Activated T-helper 9 cell treated with anti-CD3 and anti-CD28 coated beads, Interleukin-2, amount 50 U/mL, for 16 hours (primary cell): ENCODE measurements around the gene SSR3.
"Not testable (repeated sequence)": the region's sequence is repeated elsewhere in the genome, so short reads cannot be mapped to it uniquely, and the experiment has no call there.

Experiments used
- DNase-seq: peaks from one replicate; pipeline ENCODE4 v3.0.0-alpha.2; 2020; ENCODE audit warnings: low read depth

Gene SSR3

DNA sequence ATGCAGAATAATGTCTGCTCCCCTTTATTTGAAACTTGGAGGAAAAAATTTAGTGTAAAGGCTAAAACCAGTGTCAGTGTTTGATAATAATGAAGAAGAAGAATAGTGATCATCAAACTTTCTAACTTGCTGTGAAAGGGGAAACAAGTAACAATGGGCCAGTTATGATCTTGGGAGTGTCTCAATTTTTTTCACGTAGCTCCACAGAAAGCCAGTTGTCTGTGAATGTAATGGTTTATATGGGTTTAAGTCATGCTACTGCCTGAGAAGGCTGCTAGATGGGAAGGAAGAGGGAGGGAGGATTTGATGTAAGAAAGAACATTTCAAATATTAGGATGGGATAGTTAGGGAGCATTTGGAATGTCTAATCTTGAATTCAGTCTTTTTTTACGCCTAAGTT is 21.1 kb upstream of the SSR3 start:
- no peak for DNase-seq

DNA sequence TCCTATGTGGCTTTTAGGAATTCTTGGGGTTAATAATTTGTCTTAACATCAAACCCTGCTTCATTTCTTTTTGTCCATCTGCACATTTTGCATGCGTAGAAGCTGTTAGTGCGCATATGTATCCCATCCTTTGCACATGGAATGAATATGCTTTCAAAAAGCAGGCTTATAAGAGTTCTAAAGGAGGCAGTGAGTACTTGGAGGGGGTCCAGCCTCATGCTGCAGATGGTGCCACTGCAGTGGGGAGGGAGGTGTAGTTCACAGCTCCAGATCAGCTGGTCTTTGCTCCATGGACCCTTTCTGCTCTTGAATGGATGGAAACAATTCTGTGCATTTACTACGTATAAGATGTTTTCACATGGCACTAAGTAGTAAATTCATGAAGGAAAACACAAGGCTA is 20.7 kb upstream of the SSR3 start:
- no peak for DNase-seq

DNA sequence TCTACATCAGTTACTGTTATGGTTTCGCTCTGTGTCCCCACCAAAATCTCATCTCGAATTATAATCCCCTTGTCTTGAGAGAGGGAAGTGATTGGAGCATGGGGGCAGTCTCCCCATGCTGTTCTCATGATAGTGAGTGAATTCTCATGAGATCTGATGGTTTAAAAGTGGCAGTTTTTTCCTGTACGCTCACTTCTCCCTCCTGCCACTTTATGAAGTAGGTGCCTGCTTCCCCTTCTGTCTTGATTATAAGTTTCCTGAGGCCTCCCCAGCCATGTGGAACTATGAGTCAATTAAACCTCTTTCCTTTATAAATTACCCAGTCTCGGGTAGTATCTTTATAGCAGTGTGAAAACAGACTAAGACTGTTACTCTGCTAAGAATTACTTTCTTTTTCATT is 15.0 kb upstream of the SSR3 start:
- not testable (repeated sequence) for DNase-seq

DNA sequence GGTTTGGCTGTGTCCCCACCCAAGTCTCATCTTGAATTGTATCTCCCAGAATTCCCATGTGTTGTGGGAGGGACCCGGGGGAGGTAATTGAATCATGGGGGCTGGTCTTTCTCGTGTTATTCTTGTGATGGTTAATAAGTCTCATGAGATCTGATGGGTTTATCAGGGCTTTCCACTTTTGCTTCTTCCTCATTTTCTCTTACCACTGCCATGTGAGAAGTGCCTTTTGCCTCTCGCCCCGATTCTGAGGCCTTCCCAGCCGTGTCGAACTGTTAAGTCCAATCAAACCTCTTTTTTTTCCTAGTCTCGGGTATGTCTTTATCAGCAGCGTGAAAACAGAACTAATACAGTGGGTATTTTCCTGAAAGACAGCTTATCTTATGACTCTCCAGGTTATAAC is 14.1 kb upstream of the SSR3 start:
- DNase-seq, result not testable (repeated sequence)

DNA sequence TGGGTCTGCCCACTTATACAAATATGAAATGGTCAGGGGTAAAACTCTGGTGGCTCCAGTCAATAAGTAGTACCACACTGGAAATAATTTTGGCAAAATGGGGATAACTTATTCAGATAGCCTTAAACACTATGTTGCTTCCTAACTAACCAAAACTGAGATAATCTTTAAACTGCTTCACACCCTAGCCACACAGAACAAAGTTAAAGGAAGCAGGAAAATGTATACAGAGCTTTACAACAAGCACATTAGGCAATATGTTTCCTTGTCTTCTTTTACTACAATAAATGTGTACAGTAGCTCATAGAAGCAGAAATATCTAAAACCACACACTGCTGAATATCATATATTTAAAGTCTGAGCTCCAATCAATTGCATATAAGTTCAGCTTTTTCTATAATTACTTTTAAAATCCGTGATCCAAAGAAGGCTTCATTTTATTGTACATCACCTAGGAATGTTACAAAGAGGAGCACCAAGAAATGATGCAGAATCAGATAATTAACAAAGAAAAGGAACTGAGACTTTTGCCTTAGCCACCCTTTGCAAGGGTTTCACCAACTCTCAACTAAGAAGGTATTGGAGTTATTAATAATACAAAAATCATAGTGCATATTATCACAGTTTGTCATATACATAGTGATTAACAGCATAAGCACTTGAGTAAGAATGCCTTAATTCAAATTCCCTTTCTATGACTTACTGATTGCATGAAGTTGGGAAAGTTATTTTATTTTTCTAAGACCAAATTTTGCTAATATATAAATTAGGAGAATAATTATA is 9.2 kb upstream of the SSR3 start:
- DNase-seq, result no peak

DNA sequence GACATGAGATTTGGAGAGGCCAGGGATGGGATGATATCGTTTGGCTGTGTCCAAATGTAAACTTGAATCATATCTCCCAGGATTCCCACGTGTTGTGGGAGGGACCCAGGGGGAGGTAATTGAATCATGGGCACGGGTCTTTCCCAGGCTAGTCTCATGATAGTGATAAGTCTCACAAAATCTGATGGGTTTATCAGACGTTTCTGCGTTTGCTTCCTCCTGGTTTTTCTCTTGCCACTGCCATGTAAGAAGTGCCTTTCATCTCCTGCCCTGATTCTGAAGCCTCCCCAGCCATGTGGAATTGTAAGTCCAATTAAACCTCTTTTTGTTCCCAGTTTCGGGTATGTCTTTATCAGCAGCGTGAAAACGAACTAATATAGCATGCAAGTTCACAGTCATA is 7.6 kb upstream of the SSR3 start:
- DNase-seq, result not testable (repeated sequence)

DNA sequence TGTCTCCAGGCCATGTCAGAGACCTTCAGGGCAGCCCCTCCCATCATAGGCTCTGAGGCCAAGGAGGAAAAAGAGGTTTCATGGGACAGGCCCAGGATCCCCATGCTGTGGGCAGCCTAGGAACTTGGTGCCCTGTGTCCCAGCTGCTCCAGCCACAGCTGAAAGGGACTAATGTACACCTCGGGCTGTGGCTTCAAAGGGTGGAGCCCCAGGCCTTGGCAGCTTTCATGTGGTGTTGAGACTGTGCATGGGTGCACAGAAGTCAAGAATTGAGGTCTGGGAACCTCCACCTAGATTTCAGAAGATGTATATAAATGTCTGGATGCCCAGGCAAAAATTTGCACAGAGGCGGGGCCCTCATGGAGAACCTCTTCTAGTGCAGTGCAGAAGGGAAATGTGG is 6.6 kb upstream of the SSR3 start:
- no peak for DNase-seq

DNA sequence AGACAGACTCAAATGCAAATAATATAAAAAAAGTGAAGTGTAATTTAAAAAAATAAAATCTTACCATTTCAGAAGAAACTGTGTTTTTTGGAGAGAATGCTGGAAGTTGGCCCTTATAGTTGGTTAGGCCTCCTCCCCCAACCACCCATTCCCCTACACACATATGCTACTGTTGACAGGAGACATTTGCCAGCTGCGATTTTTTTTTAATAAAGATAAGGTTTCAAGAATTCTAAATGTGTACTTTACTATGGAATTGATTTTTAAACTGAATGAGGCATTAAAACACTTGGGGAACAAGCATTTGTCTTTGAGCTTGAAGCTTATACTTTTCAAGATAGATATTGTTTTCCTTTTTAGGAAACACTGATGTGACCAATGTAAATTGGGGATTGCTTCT is 4.4 kb upstream of the SSR3 start:
- DNase-seq, result no peak

DNA sequence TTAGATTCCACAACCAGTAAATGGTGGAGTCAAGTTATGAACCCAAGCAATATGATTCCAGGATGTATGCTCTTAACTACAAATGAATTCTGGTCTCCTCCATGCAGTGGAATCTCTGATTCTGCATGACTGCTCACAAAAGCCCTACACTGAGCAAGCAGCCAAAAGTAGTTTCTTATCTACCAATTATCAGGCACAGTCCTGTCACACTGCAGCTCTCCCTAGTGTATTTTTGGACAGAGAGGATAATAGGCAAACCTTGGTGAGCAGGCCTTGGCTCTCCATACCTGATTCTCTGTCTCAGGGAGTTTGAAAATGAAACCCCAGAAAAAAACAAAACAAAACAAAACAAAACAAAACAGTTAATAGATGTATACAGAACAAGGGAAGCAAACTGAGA is 3.5 kb upstream of the SSR3 start:
- DNase-seq, result no peak

DNA sequence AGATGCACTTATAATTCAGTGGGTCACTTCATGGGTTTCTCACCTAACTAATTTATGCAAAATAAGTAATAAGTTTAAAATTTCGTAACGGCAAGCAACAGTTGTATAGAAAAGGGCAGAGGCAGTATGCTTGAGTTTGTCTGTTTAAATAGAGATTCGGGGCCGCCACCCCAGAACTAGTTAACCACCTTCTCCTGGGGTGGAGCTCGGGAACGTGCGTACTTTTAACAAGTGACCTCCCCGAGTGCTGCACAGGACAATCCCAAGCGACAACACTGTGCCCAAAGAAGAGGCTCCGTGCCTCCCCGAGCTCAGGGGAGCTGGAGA is 439 bp downstream of the SSR3 start:
- no peak for DNase-seq

DNA sequence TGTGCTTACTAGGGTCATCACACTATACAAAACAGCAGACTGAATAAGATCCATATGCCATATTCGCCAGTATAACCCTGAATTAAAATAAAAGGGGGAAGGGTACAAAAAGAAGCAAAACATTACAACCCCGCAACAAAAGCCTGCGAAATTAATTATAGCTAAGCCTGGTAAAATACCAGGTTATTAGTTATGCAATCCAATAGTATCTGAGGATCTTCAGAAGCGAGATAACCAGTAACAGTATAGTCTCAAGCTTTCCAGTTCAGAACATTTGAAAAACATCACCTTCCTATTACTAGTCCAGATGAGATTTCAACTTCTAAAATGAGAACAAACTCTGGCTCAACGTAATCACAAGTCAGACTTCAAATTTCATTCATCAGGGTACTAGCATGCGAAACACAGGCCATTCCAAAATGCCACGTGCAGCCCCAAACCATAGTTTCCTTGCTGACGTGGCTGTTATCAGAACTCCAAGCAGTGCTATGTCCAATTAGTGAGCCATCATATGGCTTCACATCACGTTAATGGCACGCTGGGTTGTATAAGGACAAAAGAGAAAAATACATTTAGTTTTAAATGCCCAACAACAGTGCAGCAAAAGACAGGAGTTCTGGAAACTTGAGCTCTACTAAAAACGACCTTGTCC is 1.1 kb downstream of the SSR3 start:
- no peak for DNase-seq

DNA sequence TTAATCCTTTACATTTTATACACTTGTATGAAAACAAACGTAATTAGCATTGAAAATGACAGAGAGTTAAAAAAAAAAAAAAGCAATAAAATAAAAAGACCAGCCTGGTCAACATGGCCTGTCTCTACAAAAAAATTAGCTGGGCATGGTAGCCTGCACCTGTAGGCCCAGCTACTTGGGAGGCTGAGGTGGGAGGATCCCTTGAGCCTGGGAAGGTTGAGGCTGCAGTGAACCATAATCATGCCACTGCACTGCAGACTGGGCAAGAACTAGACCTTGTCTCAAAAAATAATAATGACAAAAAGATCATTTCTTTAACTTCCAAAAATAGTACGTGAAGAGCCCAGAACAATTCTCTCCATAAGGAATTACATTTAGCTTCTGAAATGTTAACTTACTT is 1.9 kb downstream of the SSR3 start:
- DNase-seq, result no peak

DNA sequence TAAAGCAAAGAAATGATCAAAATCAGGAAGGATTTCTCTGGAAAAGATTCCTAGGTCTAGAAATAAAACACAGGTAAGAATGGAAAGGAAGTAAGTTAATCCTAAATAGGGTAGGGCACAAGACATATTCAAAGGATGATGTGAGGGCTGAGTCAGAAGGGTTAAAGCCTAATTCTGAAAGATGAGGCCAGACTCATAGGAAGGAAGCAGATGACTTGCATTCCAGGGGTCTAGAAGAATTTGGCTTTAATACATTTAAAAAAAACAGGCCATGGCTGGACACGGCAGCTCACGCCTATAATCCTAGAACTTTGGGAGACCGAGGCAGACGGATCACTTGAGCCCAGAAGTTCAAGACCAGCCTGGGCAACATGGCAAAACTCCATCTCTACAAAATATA is 3.2 kb downstream of the SSR3 start:
- DNase-seq, result no peak

DNA sequence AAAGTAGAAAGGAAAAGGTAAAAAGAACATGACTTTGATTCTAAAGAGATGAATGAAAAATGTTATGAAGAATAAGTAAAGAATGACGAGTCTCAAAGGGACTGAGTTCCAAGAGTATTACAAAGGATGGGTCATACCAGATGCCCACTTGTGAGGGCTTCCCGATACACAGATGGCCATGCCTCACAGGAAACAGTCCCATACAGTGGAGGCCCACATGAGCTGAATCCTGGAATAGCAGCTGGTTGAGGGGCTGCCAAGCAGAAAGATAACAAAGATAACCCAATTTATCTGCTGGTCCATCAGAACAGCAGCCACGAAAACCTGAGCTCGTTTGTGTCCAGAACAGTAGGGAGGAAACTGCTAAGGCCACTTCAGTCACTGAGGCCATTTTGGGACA is 3.7 kb downstream of the SSR3 start:
- no peak for DNase-seq

DNA sequence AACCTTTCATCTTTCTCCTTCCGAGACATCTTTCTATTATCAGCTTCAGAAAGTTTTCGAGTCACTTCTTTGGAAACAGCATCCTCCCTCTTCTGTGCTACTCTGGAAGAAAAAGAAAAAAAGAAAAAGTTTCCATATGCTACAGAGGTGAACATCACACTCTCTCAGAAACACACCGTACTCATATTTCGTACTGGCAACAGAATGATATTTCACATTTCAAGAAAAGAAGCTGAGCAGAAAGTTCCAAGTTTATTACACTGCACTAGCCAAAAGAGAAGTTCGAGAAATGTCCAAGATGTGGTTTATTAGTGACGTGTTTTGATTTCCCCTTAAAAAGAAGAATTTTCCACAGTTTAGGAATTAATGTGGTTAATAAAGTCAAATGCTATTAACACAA is 6.0 kb downstream of the SSR3 start:
- no peak for DNase-seq

DNA sequence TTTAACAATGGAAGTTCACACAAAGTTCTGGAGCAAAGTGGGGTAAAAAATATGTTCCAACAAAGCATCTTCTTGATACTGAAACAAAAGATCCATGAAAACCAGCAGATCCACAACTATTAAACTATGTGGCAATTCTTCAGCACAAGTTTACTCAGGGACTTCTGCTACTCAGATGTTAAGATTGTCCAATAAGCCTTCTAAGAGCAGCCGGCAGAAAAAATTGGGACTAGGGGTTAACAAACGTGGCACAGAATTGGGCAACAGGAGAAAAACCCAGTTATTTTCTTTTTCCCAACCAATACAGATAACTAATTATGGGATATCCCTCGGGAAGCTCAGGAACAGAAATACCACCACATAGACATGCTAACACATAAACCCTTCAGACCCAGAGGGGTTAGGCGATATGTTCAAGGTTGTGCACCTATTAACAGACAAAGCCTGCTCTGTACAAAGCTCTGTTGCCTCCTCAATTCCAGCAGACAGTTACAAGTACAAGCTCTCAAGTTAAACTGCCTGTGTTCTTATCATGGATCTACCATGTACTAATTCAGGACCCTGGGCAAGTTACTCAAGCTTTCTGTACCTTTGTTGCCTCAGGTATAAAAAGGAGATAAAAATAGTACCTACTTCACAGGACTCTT is 6.8 kb downstream of the SSR3 start:
- DNase-seq, result no peak

DNA sequence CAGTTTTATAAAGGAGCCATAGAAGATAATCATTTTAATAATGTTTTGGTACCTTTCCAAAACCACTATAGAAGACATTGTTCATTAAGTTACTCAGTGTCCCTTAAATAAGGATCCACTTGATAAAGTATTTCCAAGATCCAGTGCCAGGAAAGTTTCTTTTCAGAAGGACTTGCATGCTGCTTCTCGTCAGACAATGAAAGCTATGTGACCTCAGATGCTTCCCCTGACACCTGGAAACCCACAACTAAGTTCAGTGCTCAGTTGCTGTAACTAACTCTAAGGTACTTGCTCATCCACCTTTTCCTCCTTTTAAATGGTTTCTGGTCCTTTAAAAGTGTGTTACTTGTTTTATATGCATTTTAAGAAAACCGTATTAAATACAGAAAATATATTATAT is 7.3 kb downstream of the SSR3 start:
- no peak for DNase-seq

DNA sequence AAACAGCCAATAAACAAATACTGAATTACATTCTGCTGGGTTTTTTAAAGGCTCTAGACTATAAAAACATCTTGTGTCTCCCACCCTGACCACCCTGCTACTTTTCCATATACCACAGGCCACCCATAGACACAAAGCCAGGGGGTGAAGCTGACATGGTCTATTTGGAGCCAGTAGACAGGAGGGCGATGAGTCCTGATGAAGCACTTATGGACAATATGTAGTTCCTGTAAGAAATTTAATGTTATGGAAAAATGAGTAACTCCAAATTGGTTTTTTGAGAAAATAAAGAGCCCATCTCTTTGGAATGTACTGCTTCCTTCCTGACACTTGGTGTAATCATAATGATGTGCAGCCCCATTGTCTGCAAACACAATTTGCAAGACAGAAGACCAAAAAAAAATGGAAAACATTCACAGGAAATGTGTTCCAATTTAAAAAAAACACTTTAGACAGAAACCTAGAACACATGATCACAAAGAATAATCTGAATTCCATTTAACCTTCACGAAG is 11.8 kb downstream of the SSR3 start:
- no peak for DNase-seq

DNA sequence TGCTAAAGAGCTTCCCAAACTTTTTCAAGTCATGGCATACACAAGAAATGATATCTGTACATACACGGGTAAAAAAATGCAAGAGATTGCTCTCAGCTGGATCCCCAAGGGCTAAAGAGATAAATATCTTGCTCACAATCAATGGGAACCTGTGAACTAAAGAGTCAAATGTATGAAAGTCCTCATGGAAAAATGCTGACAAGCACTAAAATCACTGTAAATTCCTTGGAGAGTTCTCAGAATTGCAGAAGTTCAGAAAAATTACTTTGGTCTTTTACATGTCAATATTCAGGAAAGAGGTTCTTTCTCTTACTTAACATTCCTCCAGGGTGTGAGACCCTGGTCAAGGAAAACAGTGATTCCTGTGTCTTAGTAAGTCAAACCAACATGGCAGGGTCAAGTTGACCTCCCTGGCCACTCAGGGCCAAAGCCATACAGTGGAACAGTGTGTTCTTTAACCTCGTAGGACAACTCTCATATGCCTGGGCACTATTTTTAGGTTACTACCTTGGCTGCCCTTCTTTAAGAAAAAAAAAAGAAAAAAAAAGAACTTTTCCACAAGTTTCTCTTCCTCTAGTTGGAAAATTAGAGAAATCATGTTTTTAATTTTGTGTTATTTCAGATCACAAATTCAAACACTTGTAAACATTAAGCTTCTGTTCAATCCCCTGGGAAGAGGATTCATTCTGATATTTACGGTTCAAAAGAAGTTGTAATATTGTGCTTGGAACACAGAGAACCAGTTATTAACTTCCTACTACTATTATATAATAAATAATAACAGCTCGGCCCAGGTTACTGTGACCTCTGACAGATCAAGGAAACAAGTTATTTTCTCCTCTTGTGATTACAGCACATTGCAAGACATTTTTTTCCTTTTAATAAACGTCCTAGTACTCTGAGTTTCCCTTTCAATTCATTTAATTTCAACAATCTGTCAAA is 12.5 kb downstream of the SSR3 start:
- no peak for DNase-seq

DNA sequence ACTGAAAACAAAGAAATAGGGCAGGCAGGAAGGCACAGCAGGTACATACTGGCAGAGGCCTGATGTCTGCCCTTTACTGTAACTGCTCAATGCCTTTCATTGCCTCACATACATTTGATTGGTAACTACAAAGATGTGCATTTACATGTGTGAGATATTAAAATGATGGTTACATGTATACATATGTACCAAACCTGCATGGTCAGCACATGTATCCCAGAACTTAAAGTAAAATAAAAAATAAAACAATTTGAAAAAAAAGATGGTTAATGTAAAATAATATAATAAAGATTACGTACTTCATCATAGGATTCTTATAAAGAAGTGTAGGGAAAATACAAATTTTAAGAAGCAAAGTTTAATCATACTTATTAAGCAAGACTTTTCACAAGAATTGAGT is 15.1 kb downstream of the SSR3 start:
- no peak for DNase-seq

DNA sequence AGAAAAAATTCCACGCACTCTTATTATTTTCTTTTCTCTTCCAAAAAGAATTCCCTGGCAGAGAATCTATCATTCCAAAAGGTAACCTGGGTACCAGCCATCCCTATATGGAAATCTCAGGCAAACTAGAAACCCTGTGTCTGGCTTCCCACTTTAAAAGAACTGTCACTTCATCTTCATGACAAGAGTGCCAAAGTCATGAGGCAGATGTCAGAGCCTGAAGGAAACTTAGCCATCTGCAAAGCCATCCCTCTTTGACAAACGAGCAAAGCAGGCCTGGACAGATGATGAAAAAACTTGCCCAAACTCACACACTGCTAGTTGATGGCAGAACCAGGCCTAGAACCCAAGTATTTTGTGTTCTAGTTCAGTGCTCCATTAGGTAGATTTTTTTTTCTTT is 15.9 kb downstream of the SSR3 start:
- DNase-seq, result no peak
